GM12864 (cell line): ENCODE measurements around the gene RPL15.

Source experiments
- DNase-seq: peaks from one replicate; pipeline ENCODE4 v3.0.0-alpha.2; 2011; ENCODE audit warnings: low read depth
- H3K4me3 ChIP-seq: 2 replicates; pipeline ENCODE4 v1.5.1; 2011; ENCODE audit warnings: mild to moderate bottlenecking, low read depth, low read length, control low read depth
- TF ChIP-seq, protein P1 (sequence below): IDR thresholded peaks from 2 replicates; pipeline ENCODE4 v1.5.1; 2011; ENCODE audit warnings: low read depth, mild to moderate bottlenecking, moderate library complexity, low read length, control low read depth, inconsistent platforms; ENCODE audit errors: missing control alignments

Gene RPL15

GRCh38 chr3:23944007-23944783 is 27.3 kb downstream of the RPL15 start:
- H3K4me3 ChIP-seq: peak overlapping the region; percentile 91
- no peak for DNase-seq
- TF ChIP-seq, protein P1, sequence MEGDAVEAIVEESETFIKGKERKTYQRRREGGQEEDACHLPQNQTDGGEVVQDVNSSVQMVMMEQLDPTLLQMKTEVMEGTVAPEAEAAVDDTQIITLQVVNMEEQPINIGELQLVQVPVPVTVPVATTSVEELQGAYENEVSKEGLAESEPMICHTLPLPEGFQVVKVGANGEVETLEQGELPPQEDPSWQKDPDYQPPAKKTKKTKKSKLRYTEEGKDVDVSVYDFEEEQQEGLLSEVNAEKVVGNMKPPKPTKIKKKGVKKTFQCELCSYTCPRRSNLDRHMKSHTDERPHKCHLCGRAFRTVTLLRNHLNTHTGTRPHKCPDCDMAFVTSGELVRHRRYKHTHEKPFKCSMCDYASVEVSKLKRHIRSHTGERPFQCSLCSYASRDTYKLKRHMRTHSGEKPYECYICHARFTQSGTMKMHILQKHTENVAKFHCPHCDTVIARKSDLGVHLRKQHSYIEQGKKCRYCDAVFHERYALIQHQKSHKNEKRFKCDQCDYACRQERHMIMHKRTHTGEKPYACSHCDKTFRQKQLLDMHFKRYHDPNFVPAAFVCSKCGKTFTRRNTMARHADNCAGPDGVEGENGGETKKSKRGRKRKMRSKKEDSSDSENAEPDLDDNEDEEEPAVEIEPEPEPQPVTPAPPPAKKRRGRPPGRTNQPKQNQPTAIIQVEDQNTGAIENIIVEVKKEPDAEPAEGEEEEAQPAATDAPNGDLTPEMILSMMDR: no peak

- TF ChIP-seq, protein P1: no peak
- peak within 1 kb of the TSS; percentile 91 for H3K4me3 ChIP-seq
- DNase-seq: no peak
These were observed 28.1 kb downstream of the RPL15 start, which contains the start of gene NR1D2 for GRCh38 chr3:23944861-23945662. Gene NR1D2 (plus strand): TSS chr3:23945286. CDS start chr3:23945579, 293 bp downstream.

DNA sequence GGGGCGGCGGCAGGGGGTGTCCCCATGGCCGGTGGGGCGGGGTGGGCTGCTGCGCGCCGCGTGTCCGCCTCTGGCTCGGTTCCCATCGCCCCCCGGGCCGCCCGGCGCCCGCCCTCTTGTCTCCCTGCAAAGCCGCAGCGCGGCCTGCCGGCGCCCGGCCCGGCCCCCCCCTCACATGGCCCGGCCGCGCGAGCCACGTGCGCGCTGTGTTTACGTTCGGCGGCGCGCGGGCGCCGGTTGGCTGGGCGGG is 28.7 kb downstream of the RPL15 start:
- no peak for DNase-seq
- H3K4me3 ChIP-seq: peak overlapping the region; percentile 91
- TF ChIP-seq, protein P1: no peak

- peak; percentile 71 for DNase-seq
- peak overlapping the region; percentile 91 for H3K4me3 ChIP-seq
- TF ChIP-seq, protein P1: no peak
These were observed 29.2 kb downstream of the RPL15 start for GRCh38 chr3:23945913-23946687.

DNA sequence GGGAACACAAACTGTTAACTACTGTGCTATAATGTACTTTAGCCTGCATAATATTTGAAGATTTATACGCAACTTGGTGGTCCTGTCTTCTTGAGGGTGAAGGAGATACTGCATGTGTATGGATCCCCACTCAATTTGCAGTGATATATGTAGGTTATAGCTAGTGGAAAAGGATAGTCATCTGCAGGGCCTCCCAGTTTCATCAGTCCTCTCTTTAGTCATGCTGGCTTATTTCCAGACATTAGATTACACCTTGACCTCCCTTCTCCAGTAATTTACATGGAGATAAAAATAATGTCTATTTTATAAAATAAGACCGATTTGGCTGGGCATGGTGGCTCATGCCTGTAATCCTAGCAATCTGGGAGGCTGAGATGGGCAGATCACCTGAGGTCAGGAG is 31.8 kb downstream of the RPL15 start:
- no peak for DNase-seq
- no peak overlapping the region for H3K4me3 ChIP-seq
- TF ChIP-seq, protein P1: no peak

- TF ChIP-seq, protein P1: no peak
- DNase-seq: no peak
- no peak overlapping the region; the same call in 1 of the 2 replicates for H3K4me3 ChIP-seq
These were observed 32.9 kb downstream of the RPL15 start for GRCh38 chr3:23949784-23950183.
